HCT116 (cell line): ENCODE results near the gene TSSK6. TPM values are rescaled to one million over a fixed set of nuclear protein-coding genes. Genes with fewer than 3 reads are reported as not detected.

ENCODE experiments used
- ATAC-seq: fragments of 200-7000 bp; cut with Tn5 transposase; 2 replicates; pipeline ENCODE4 v1.9.1; 2020; ENCODE audit warnings: mild to moderate bottlenecking, moderate library complexity
- BruUV-seq: library from RNA; stranded (reverse); fragments of 400-500 nt; replicated peaks from 2 replicates; lab custom pipeline; 2021; lab: Mats Ljungman, UMichigan
- CTCF ChIA-PET: fragments of 300-600 bp; sonication (Branson Sonifier 250); formaldehyde crosslinking; loops from one replicate; lab custom pipeline; 2021; ENCODE audit warnings: antibody characterized with exemption; lab: Charles Lee
- POLR2A ChIA-PET: fragments of 300-600, 350-600 bp; sonication (Branson Sonifier 250); formaldehyde crosslinking; loops from one replicate; lab custom pipeline; 2021; ENCODE audit warnings: antibody characterized with exemption; lab: Charles Lee
- RAD21 ChIA-PET, 2 experiments: fragments of 300-600 bp; sonication (Branson Sonifier 250); formaldehyde crosslinking; loops; one replicate each; lab custom pipeline; 2023; ENCODE audit warnings: low total read pairs in 2 of 2; ENCODE audit not compliant: uncharacterized antibody in 2 of 2, unreplicated experiment in 2 of 2, low non-redundant PET in 1 of 2; lab: Charles Lee
- DNase-seq: peaks from one replicate; pipeline ENCODE4 v3.0.0-alpha.2; 2010; ENCODE audit warnings: low read depth, low spot score
- H2AFZ ChIP-seq: fragments of 200-600 bp; shearing (Covaris generic), sonication (generic); 2 replicates; pipeline ENCODE4 v1.6.1; 2017; ENCODE audit warnings: low read depth, mixed run types, mixed read lengths, antibody characterized with exemption, low read length; ENCODE audit not compliant: poor library complexity, severe bottlenecking
- H3K27ac ChIP-seq: 2 replicates; pipeline ENCODE4 v1.5.1; 2012; ENCODE audit warnings: low read depth, low read length
- H3K27me3 ChIP-seq: fragments of 200-600 bp; sonication (generic); 2 replicates; pipeline ENCODE4 v1.6.1; 2016; ENCODE audit warnings: mixed run types, low read length, mixed read lengths; ENCODE audit not compliant: insufficient read depth
- H3K36me3 ChIP-seq, 2 experiments: fragments of 200-500 bp in 1 of 2; fragments of 200-600 bp in 1 of 2; sonication (Bioruptor generic) in 1 of 2; sonication (generic) in 1 of 2; 2 replicates each; pipeline versions ENCODE4 v1.5.1 to v1.6.1; 2014 to 2016; ENCODE audit warnings: low read length in 2 of 2, inconsistent platforms in 1 of 2, mixed read lengths in 1 of 2, mixed run types in 1 of 2; ENCODE audit not compliant: insufficient read depth in 2 of 2, control insufficient read depth in 1 of 2
- H3K4me1 ChIP-seq, 2 experiments: fragments of 200-600 bp in 1 of 2; sonication (generic) in 1 of 2; 2 replicates each; pipeline versions ENCODE4 v1.5.1 to v1.6.1; 2012 to 2017; ENCODE audit warnings: low read length in 2 of 2, inconsistent platforms in 1 of 2, mild to moderate bottlenecking in 1 of 2, mixed read lengths in 1 of 2, mixed run types in 1 of 2, moderate library complexity in 1 of 2; ENCODE audit not compliant: insufficient read depth in 2 of 2, control insufficient read depth in 1 of 2
- H3K4me2 ChIP-seq: fragments of 200-600 bp; sonication (generic); 2 replicates; pipeline ENCODE4 v1.6.1; 2017; ENCODE audit warnings: mixed run types, low read length, mixed read lengths
- H3K4me3 ChIP-seq, 2 experiments: fragments of 200-600 bp in 1 of 2; sonication (generic) in 1 of 2; replicated peaks in 1 of 2; 2 replicates each; pipeline ENCODE4 v1.5.1; 2011 to 2016; ENCODE audit warnings: low read length in 2 of 2, control low read depth in 1 of 2, low read depth in 1 of 2, mild to moderate bottlenecking in 1 of 2, mixed read lengths in 1 of 2, mixed run types in 1 of 2
- H3K79me2 ChIP-seq: fragments of 200-600 bp; sonication (generic); 2 replicates; pipeline ENCODE4 v1.6.1; 2017; ENCODE audit warnings: mild to moderate bottlenecking, mixed run types, low read length, moderate library complexity, mixed read lengths; ENCODE audit not compliant: insufficient read depth
- H3K9ac ChIP-seq: fragments of 200-600 bp; sonication (generic); 2 replicates; pipeline ENCODE4 v1.6.1; 2016; ENCODE audit warnings: low read length, mixed read lengths
- H3K9me2 ChIP-seq: fragments of 200-600 bp; sonication (generic), shearing (Covaris generic); 2 replicates; pipeline ENCODE4 v1.6.1; 2017; ENCODE audit warnings: mixed run types, mild to moderate bottlenecking, moderate library complexity; ENCODE audit not compliant: insufficient read depth
- H3K9me3 ChIP-seq, 2 experiments: fragments of 200-500 bp in 1 of 2; fragments of 200-600 bp in 1 of 2; sonication (Bioruptor generic) in 1 of 2; sonication (generic) in 1 of 2; 2 replicates each; pipeline ENCODE4 v1.6.1; 2014 to 2017; ENCODE audit warnings: low read length in 2 of 2, mixed read lengths in 2 of 2, inconsistent platforms in 1 of 2, low read depth in 1 of 2, mild to moderate bottlenecking in 1 of 2, mixed run types in 1 of 2, moderate library complexity in 1 of 2; ENCODE audit not compliant: control insufficient read depth in 1 of 2, insufficient read depth in 1 of 2
- H4K20me1 ChIP-seq: fragments of 200-600 bp; sonication (generic), shearing (Covaris generic); 2 replicates; pipeline ENCODE4 v1.6.1; 2017; ENCODE audit warnings: mixed run types, mild to moderate bottlenecking, moderate library complexity; ENCODE audit not compliant: insufficient read depth
- CEBPB ChIP-seq: IDR thresholded peaks from 2 replicates; pipeline ENCODE4 v1.6.1; 2012; ENCODE audit warnings: low read depth
- EGR1 ChIP-seq: IDR thresholded peaks from 2 replicates; pipeline ENCODE4 v1.6.1; 2012; ENCODE audit warnings: low read depth
- EZH2phosphoT487 ChIP-seq: fragments of 200-600 bp; IDR thresholded peaks from 2 replicates; pipeline ENCODE4 v1.6.1; 2018; ENCODE audit warnings: antibody characterized with exemption, borderline replicate concordance
- POLR2A ChIP-seq: IDR thresholded peaks from 2 replicates; pipeline ENCODE4 v1.7.0; 2011; ENCODE audit warnings: borderline replicate concordance; ENCODE audit not compliant: insufficient read depth, insufficient read length; ENCODE audit errors: extremely low read depth
- POLR2AphosphoS5 ChIP-seq: IDR thresholded peaks from 2 replicates; pipeline ENCODE4 v1.6.1; 2011; ENCODE audit warnings: mild to moderate bottlenecking, low read depth, low read length, moderate library complexity
- SIN3A ChIP-seq: IDR thresholded peaks from 2 replicates; pipeline ENCODE4 v1.6.1; 2012; ENCODE audit warnings: low read depth
- SP1 ChIP-seq: IDR thresholded peaks from 2 replicates; pipeline ENCODE4 v1.6.1; 2012; ENCODE audit warnings: low read depth
- SRF ChIP-seq: IDR thresholded peaks from 2 replicates; pipeline ENCODE4 v1.6.1; 2012; ENCODE audit warnings: low read depth
- TCF7L2 ChIP-seq: IDR thresholded peaks from 2 replicates; pipeline ENCODE4 v1.7.0; 2011; ENCODE audit warnings: borderline replicate concordance, inconsistent platforms; ENCODE audit not compliant: insufficient read depth, insufficient read length; ENCODE audit errors: extremely low read depth
- ZFX ChIP-seq: fragments of 450-650 bp; IDR thresholded peaks from 2 replicates; pipeline ENCODE4 v1.6.1; 2017
- intact Hi-C: fragments of 100-400 bp; cut with micrococcal nuclease; formaldehyde crosslinking; loops from 2 replicates; pipeline ENCODE4 v1.10.0; 2022
- total RNA-seq: library from RNA; stranded (reverse); gene quantifications from one replicate; pipeline ENCODE4 v1.2.1, GENCODE V29; 2021; ENCODE audit not compliant: unreplicated experiment
- TF ChIP-seq, protein P1 (sequence below), 3 experiments: fragments of 200-600 bp in 1 of 3; sonication (generic) in 1 of 3; IDR thresholded peaks in 2 of 3; conservative IDR thresholded peaks in 1 of 3; 2 replicates each; pipeline ENCODE4 v1.5.1; 2012 to 2017; ENCODE audit warnings: low read depth in 2 of 3, low read length in 2 of 3, antibody characterized with exemption in 1 of 3, borderline replicate concordance in 1 of 3, control low read depth in 1 of 3, mild to moderate bottlenecking in 1 of 3, mixed read lengths in 1 of 3, mixed run types in 1 of 3, moderate library complexity in 1 of 3; ENCODE audit not compliant: insufficient read depth in 1 of 3
- TF ChIP-seq, protein P2 (sequence below): IDR thresholded peaks from 2 replicates; pipeline ENCODE4 v1.6.1; 2012; ENCODE audit warnings: low read depth
- TF ChIP-seq, protein P3 (sequence below): IDR thresholded peaks from 2 replicates; pipeline ENCODE4 v1.6.1; 2012

TSSK6 gene
- total RNA-seq, 1 experiment from 2014 or later: 4.1 TPM

GRCh38 chr19:19549804-19550464 is 34.6 kb upstream of the TSSK6 start:
- CTCF ChIA-PET: no interaction called here
- no peaks in the 10 kb centered on the region for H4K20me1 ChIP-seq
- RAD21 ChIA-PET: no interaction called here
- H3K4me1 ChIP-seq: no peaks in the 10 kb centered on the region
- ATAC-seq: no peak
- H3K27me3 ChIP-seq: no peaks in the 10 kb centered on the region
- DNase-seq: no peak
- POLR2A ChIA-PET: no interaction called here
- intact Hi-C loops: loop anchor here (10.0 kb wide), 1 partner anchor 225 kb away; no protein-coding TSS in a partner anchor
- no peak overlapping the region; the same call in 1 of the 2 replicates for H3K27ac ChIP-seq
- no peak overlapping the region for H3K9ac ChIP-seq
- no peaks in the 10 kb centered on the region for H3K9me2 ChIP-seq
- BruUV-seq: no TSS peak
- no peak overlapping the region for H3K4me2 ChIP-seq
- H3K9me3 ChIP-seq: no peaks in the 10 kb centered on the region
- H3K4me3 ChIP-seq: no peak overlapping the region
- TF ChIP-seq SP1 (no peak), TCF7L2 (no peak), POLR2AphosphoS5 (no peak), POLR2A (no peak), CEBPB (no peak), ZFX (no peak)
- H3K79me2 ChIP-seq: no peaks in the 10 kb centered on the region
- no peaks in the 10 kb centered on the region for H3K36me3 ChIP-seq
- no peak overlapping the region for H2AFZ ChIP-seq

- H3K9ac ChIP-seq: no peak overlapping the region
- POLR2A ChIA-PET: no interaction called here
- no peaks in the 10 kb centered on the region for H3K36me3 ChIP-seq
- no peak overlapping the region for H3K27ac ChIP-seq
- intact Hi-C loops: loop anchor here (10.0 kb wide), 1 partner anchor 226 kb away; no protein-coding TSS in a partner anchor
- no peak overlapping the region for H3K4me2 ChIP-seq
- H2AFZ ChIP-seq: no peak overlapping the region
- no peaks in the 10 kb centered on the region for H3K9me2 ChIP-seq
- ATAC-seq (no peak), DNase-seq (no peak)
- CTCF ChIA-PET: no interaction called here
- H3K79me2 ChIP-seq: no peaks in the 10 kb centered on the region
- RAD21 ChIA-PET: interaction anchor here in 1 of 2 experiments (0.6 kb wide), 1 partner anchor 64 kb away, joined by 4 read pairs; no protein-coding TSS in a partner anchor
- H3K4me3 ChIP-seq: no peak overlapping the region
- H3K9me3 ChIP-seq: no peaks in the 10 kb centered on the region
- no peaks in the 10 kb centered on the region for H3K4me1 ChIP-seq
- no TSS peak for BruUV-seq
- H4K20me1 ChIP-seq: no peaks in the 10 kb centered on the region
- H3K27me3 ChIP-seq: no peaks in the 10 kb centered on the region
- TF ChIP-seq EGR1 (no peak), SRF (no peak), EZH2phosphoT487 (no peak), ZFX (no peak), SIN3A (no peak), CEBPB (no peak)
- TF ChIP-seq, protein P1, sequence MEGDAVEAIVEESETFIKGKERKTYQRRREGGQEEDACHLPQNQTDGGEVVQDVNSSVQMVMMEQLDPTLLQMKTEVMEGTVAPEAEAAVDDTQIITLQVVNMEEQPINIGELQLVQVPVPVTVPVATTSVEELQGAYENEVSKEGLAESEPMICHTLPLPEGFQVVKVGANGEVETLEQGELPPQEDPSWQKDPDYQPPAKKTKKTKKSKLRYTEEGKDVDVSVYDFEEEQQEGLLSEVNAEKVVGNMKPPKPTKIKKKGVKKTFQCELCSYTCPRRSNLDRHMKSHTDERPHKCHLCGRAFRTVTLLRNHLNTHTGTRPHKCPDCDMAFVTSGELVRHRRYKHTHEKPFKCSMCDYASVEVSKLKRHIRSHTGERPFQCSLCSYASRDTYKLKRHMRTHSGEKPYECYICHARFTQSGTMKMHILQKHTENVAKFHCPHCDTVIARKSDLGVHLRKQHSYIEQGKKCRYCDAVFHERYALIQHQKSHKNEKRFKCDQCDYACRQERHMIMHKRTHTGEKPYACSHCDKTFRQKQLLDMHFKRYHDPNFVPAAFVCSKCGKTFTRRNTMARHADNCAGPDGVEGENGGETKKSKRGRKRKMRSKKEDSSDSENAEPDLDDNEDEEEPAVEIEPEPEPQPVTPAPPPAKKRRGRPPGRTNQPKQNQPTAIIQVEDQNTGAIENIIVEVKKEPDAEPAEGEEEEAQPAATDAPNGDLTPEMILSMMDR (IDR thresholded peaks at IDR 0.05 in 2 of 3, conservative IDR thresholded peaks at IDR 0.05 in 1 of 3; ENCODE audit: borderline replicate concordance in 1 of 3, insufficient read depth in 1 of 3, low read depth in 2 of 3, low read length in 2 of 3): no peak
- TF ChIP-seq, protein P2, sequence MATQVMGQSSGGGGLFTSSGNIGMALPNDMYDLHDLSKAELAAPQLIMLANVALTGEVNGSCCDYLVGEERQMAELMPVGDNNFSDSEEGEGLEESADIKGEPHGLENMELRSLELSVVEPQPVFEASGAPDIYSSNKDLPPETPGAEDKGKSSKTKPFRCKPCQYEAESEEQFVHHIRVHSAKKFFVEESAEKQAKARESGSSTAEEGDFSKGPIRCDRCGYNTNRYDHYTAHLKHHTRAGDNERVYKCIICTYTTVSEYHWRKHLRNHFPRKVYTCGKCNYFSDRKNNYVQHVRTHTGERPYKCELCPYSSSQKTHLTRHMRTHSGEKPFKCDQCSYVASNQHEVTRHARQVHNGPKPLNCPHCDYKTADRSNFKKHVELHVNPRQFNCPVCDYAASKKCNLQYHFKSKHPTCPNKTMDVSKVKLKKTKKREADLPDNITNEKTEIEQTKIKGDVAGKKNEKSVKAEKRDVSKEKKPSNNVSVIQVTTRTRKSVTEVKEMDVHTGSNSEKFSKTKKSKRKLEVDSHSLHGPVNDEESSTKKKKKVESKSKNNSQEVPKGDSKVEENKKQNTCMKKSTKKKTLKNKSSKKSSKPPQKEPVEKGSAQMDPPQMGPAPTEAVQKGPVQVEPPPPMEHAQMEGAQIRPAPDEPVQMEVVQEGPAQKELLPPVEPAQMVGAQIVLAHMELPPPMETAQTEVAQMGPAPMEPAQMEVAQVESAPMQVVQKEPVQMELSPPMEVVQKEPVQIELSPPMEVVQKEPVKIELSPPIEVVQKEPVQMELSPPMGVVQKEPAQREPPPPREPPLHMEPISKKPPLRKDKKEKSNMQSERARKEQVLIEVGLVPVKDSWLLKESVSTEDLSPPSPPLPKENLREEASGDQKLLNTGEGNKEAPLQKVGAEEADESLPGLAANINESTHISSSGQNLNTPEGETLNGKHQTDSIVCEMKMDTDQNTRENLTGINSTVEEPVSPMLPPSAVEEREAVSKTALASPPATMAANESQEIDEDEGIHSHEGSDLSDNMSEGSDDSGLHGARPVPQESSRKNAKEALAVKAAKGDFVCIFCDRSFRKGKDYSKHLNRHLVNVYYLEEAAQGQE: no peak
- TF ChIP-seq, protein P3, sequence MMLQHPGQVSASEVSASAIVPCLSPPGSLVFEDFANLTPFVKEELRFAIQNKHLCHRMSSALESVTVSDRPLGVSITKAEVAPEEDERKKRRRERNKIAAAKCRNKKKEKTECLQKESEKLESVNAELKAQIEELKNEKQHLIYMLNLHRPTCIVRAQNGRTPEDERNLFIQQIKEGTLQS: no peak
These were observed 33.8 kb upstream of the TSSK6 start for GRCh38 chr19:19548915-19549759.
